Panc1 (cell line): ENCODE results near the gene LAMP5. TPM values are rescaled to one million over a fixed set of nuclear protein-coding genes. Genes with fewer than 3 reads are reported as not detected.

Experiments
- ATAC-seq: fragments of 200-7000 bp; cut with Tn5 transposase; 2 replicates; pipeline ENCODE4 v1.9.1; 2020; ENCODE audit warnings: mild to moderate bottlenecking, moderate library complexity
- BruUV-seq: library from RNA; stranded (reverse); fragments of 400-500 nt; replicated peaks from 2 replicates; lab custom pipeline; 2021; lab: Mats Ljungman, UMichigan
- CTCF ChIA-PET: fragments of 300-600 bp; sonication (Branson Sonifier 250); formaldehyde crosslinking; loops from one replicate; lab custom pipeline; 2022; ENCODE audit warnings: antibody characterized with exemption; lab: Charles Lee
- POLR2A ChIA-PET: fragments of 300-600 bp; sonication (Branson Sonifier 250); formaldehyde crosslinking; loops from one replicate; lab custom pipeline; 2022; ENCODE audit warnings: antibody characterized with exemption; lab: Charles Lee
- DNase-seq: peaks from one replicate; pipeline ENCODE4 v3.0.0-alpha.2; 2010; ENCODE audit warnings: low read depth, low spot score
- H3K27ac ChIP-seq: 2 replicates; pipeline ENCODE4 v1.5.1; 2011; ENCODE audit warnings: mild to moderate bottlenecking, low read length, inconsistent platforms
- H3K27me3 ChIP-seq: fragments of 200-500 bp; sonication (Bioruptor generic); 2 replicates; pipeline ENCODE4 v1.6.0; 2014; ENCODE audit warnings: low read length, inconsistent platforms; ENCODE audit not compliant: control insufficient read depth, insufficient read depth
- H3K36me3 ChIP-seq: fragments of 200-500 bp; sonication (Bioruptor generic); 2 replicates; pipeline ENCODE4 v1.5.1; 2014; ENCODE audit warnings: inconsistent platforms, mild to moderate bottlenecking, low read length, moderate library complexity; ENCODE audit not compliant: control insufficient read depth, insufficient read depth
- H3K4me1 ChIP-seq: 2 replicates; pipeline ENCODE4 v1.5.1; 2011; ENCODE audit warnings: inconsistent platforms, mild to moderate bottlenecking, low read length, moderate library complexity; ENCODE audit not compliant: control insufficient read depth, insufficient read depth
- H3K4me3 ChIP-seq, 2 experiments: 2 replicates each; pipeline ENCODE4 v1.5.1; 2011 to 2012; ENCODE audit warnings: low read depth in 2 of 2, low read length in 2 of 2, mild to moderate bottlenecking in 2 of 2, inconsistent platforms in 1 of 2, moderate library complexity in 1 of 2
- H3K9me3 ChIP-seq: fragments of 200-500 bp; sonication (Bioruptor generic); 2 replicates; pipeline ENCODE4 v1.5.1; 2014; ENCODE audit warnings: low read depth, mild to moderate bottlenecking, inconsistent platforms, low read length, moderate library complexity; ENCODE audit not compliant: control insufficient read depth, insufficient read depth
- POLR2AphosphoS5 ChIP-seq: IDR thresholded peaks from 2 replicates; pipeline ENCODE4 v1.6.1; 2012; ENCODE audit warnings: mild to moderate bottlenecking, low read depth, low read length, moderate library complexity
- SIN3A ChIP-seq: IDR thresholded peaks from 2 replicates; pipeline ENCODE4 v1.6.1; 2012; ENCODE audit warnings: low read depth, mild to moderate bottlenecking, low read length, moderate library complexity, borderline replicate concordance; ENCODE audit not compliant: insufficient read depth
- TCF7L2 ChIP-seq: IDR thresholded peaks from 2 replicates; pipeline ENCODE4 v1.6.1; 2011; ENCODE audit warnings: mild to moderate bottlenecking, low read depth, low read length, inconsistent platforms
- in situ Hi-C: cut with HindIII; loops from 2 replicates; pipeline ENCODE4 v1.10.0; 2016; ENCODE audit warnings: low sequenced_read_pairs, low pct_unique_long_range_greater_than_20kb
- intact Hi-C: fragments of 100-400 bp; cut with micrococcal nuclease; formaldehyde crosslinking; loops from one replicate; pipeline ENCODE4 v1.10.0; 2022; ENCODE audit not compliant: unreplicated experiment
- total RNA-seq: library from RNA; stranded (reverse); gene quantifications from one replicate; pipeline ENCODE4 v1.2.1, GENCODE V29; 2021; ENCODE audit not compliant: unreplicated experiment
- TF ChIP-seq, protein P1 (sequence below), 2 experiments: IDR thresholded peaks; 2 replicates each; pipeline ENCODE4 v1.6.1; 2011 to 2012; ENCODE audit warnings: low read depth in 2 of 2, control low read depth in 1 of 2, low read length in 1 of 2, mild to moderate bottlenecking in 1 of 2, moderate library complexity in 1 of 2; ENCODE audit not compliant: insufficient read depth in 1 of 2
- TF ChIP-seq, protein P2 (sequence below): fragments of 450-650 bp; IDR thresholded peaks from 2 replicates; pipeline ENCODE4 v1.5.1; 2017; ENCODE audit warnings: mild to moderate bottlenecking

Gene LAMP5
- total RNA-seq, 1 experiment from 2014 or later, result not detected

DNA sequence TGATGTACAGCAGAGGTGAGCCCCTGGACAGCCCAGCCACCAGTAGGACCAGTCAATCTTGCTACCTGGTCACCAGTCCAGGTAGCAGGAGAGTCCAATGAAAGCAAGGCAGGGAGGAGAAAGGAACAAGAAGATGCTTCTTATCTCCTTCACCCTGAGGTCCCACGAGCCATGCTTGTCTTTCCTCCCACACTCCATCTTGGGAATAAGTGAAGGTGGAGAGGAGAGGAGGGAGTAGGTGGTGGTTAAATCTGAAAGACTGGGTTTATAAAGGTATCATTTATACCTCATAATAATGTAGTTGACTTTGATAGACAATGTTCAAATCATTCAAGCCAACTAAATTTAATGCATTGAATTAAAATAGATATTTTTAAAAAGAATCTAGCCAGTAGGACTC is 35.9 kb downstream of the LAMP5 start:
- H3K27me3 ChIP-seq, result no peaks in the 10 kb centered on the region
- CTCF ChIA-PET, result no interaction called here
- ATAC-seq (no peak), DNase-seq (no peak)
- in situ Hi-C loops, result no loop called here
- no peaks in the 10 kb centered on the region for H3K4me1 ChIP-seq
- TF ChIP-seq, protein P1, sequence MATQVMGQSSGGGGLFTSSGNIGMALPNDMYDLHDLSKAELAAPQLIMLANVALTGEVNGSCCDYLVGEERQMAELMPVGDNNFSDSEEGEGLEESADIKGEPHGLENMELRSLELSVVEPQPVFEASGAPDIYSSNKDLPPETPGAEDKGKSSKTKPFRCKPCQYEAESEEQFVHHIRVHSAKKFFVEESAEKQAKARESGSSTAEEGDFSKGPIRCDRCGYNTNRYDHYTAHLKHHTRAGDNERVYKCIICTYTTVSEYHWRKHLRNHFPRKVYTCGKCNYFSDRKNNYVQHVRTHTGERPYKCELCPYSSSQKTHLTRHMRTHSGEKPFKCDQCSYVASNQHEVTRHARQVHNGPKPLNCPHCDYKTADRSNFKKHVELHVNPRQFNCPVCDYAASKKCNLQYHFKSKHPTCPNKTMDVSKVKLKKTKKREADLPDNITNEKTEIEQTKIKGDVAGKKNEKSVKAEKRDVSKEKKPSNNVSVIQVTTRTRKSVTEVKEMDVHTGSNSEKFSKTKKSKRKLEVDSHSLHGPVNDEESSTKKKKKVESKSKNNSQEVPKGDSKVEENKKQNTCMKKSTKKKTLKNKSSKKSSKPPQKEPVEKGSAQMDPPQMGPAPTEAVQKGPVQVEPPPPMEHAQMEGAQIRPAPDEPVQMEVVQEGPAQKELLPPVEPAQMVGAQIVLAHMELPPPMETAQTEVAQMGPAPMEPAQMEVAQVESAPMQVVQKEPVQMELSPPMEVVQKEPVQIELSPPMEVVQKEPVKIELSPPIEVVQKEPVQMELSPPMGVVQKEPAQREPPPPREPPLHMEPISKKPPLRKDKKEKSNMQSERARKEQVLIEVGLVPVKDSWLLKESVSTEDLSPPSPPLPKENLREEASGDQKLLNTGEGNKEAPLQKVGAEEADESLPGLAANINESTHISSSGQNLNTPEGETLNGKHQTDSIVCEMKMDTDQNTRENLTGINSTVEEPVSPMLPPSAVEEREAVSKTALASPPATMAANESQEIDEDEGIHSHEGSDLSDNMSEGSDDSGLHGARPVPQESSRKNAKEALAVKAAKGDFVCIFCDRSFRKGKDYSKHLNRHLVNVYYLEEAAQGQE (IDR thresholded peaks at IDR 0.05; ENCODE audit: insufficient read depth in 1 of 2, low read depth in 2 of 2, low read length in 1 of 2), result no peak
- no peak for TF ChIP-seq POLR2AphosphoS5
- TF ChIP-seq, protein P2, sequence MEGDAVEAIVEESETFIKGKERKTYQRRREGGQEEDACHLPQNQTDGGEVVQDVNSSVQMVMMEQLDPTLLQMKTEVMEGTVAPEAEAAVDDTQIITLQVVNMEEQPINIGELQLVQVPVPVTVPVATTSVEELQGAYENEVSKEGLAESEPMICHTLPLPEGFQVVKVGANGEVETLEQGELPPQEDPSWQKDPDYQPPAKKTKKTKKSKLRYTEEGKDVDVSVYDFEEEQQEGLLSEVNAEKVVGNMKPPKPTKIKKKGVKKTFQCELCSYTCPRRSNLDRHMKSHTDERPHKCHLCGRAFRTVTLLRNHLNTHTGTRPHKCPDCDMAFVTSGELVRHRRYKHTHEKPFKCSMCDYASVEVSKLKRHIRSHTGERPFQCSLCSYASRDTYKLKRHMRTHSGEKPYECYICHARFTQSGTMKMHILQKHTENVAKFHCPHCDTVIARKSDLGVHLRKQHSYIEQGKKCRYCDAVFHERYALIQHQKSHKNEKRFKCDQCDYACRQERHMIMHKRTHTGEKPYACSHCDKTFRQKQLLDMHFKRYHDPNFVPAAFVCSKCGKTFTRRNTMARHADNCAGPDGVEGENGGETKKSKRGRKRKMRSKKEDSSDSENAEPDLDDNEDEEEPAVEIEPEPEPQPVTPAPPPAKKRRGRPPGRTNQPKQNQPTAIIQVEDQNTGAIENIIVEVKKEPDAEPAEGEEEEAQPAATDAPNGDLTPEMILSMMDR, result no peak
- TF ChIP-seq SIN3A, result no peak
- no peak for TF ChIP-seq TCF7L2
- POLR2A ChIA-PET, result no interaction called here
- no peak overlapping the region for H3K4me3 ChIP-seq
- intact Hi-C loops, result no loop called here
- H3K36me3 ChIP-seq, result no peaks in the 10 kb centered on the region
- BruUV-seq, result no TSS peak
- no peaks in the 10 kb centered on the region for H3K9me3 ChIP-seq
- no peak overlapping the region for H3K27ac ChIP-seq

GRCh38 chr20:9550871-9551270 is 36.5 kb downstream of the LAMP5 start:
- no peak for TF ChIP-seq SIN3A
- TF ChIP-seq, protein P1 (IDR thresholded peaks at IDR 0.05; ENCODE audit: insufficient read depth in 1 of 2, low read depth in 2 of 2, low read length in 1 of 2), result no peak
- TF ChIP-seq TCF7L2, result no peak
- TF ChIP-seq, protein P2, result no peak
- no peak for TF ChIP-seq POLR2AphosphoS5
- H3K4me3 ChIP-seq, result no peak overlapping the region
- BruUV-seq, result no TSS peak
- DNase-seq (no peak), ATAC-seq (no peak)
- H3K9me3 ChIP-seq, result no peaks in the 10 kb centered on the region
- H3K4me1 ChIP-seq, result no peaks in the 10 kb centered on the region
- no peaks in the 10 kb centered on the region for H3K36me3 ChIP-seq
- ChIA-PET POLR2A (no interaction called here), CTCF (no interaction called here)
- intact Hi-C loops (no loop called here), in situ Hi-C loops (no loop called here)
- H3K27ac ChIP-seq, result no peak overlapping the region
- H3K27me3 ChIP-seq, result no peaks in the 10 kb centered on the region
